Liver (tissue), 9 donors: ENCODE measurements around the gene HADHA. TPM values are rescaled to one million over a fixed set of nuclear protein-coding genes. Genes with fewer than 3 reads are reported as not detected.

ENCODE experiments used
- DNase-seq: peaks from one replicate; pipeline ENCODE4 v3.0.0-alpha.2; 2017; ENCODE audit warnings: low spot score
- H3K27ac ChIP-seq, 2 donors: one replicate each; pipeline ENCODE4 v1.7.0; 2013; ENCODE audit warnings: inconsistent platforms in 2 of 2, low read length in 2 of 2, control low read depth in 1 of 2, low read depth in 1 of 2, mild to moderate bottlenecking in 1 of 2
- H3K27me3 ChIP-seq, 4 donors: one replicate each; pipeline versions ENCODE4 v1.6.1 to v1.7.0; 2013; ENCODE audit warnings: low read length in 3 of 4, inconsistent platforms in 1 of 4, mild to moderate bottlenecking in 1 of 4, moderate library complexity in 1 of 4; ENCODE audit not compliant: control insufficient read depth in 4 of 4, insufficient read depth in 4 of 4
- H3K36me3 ChIP-seq, 4 donors: one replicate each; pipeline versions ENCODE4 v1.6.1 to v1.7.0; 2013; ENCODE audit warnings: low read length in 3 of 4, mild to moderate bottlenecking in 3 of 4, low read depth in 1 of 4, moderate library complexity in 1 of 4; ENCODE audit not compliant: control insufficient read depth in 4 of 4, insufficient read depth in 3 of 4
- H3K4me1 ChIP-seq, 4 donors: one replicate each; pipeline versions ENCODE4 v1.6.1 to v1.7.0; 2013; ENCODE audit warnings: low read length in 3 of 4, mild to moderate bottlenecking in 3 of 4, moderate library complexity in 1 of 4; ENCODE audit not compliant: control insufficient read depth in 4 of 4, insufficient read depth in 4 of 4
- H3K4me3 ChIP-seq, 3 donors: one replicate each; pipeline versions ENCODE4 v1.6.1 to v1.7.0; 2013; ENCODE audit warnings: low read length in 3 of 3, control low read depth in 1 of 3, low read depth in 1 of 3, mild to moderate bottlenecking in 1 of 3
- H3K9ac ChIP-seq, 2 donors: one replicate each; pipeline ENCODE4 v1.7.0; 2013; ENCODE audit warnings: low read length in 2 of 2, mild to moderate bottlenecking in 2 of 2, moderate library complexity in 2 of 2, control low read depth in 1 of 2, low read depth in 1 of 2
- H3K9me3 ChIP-seq, 4 donors: one replicate each; pipeline versions ENCODE4 v1.6.1 to v1.7.0; 2013; ENCODE audit warnings: low read length in 3 of 4; ENCODE audit not compliant: control insufficient read depth in 4 of 4
- EGR1 ChIP-seq, 2 donors: IDR thresholded peaks; 2 replicates each; pipeline ENCODE4 v1.6.1; 2016 to 2018; ENCODE audit warnings: antibody characterized with exemption in 2 of 2, low read depth in 2 of 2
- FOXA1 ChIP-seq: IDR thresholded peaks from 2 replicates; pipeline ENCODE4 v1.6.1; 2016; ENCODE audit warnings: antibody characterized with exemption
- FOXA2 ChIP-seq: IDR thresholded peaks from 2 replicates; pipeline ENCODE4 v1.6.1; 2016; ENCODE audit warnings: antibody characterized with exemption
- GABPA ChIP-seq, 2 donors: IDR thresholded peaks in 1 of 2; conservative IDR thresholded peaks in 1 of 2; 2 replicates each; pipeline ENCODE4 v1.6.1; 2016; ENCODE audit warnings: antibody characterized with exemption in 2 of 2, mild to moderate bottlenecking in 1 of 2, moderate library complexity in 1 of 2
- NR2F2 ChIP-seq: IDR thresholded peaks from 2 replicates; pipeline ENCODE4 v1.6.1; 2016; ENCODE audit warnings: antibody characterized with exemption
- RAD21 ChIP-seq, 2 donors: IDR thresholded peaks; 2 replicates each; pipeline ENCODE4 v1.6.1; 2016; ENCODE audit warnings: antibody characterized with exemption in 2 of 2, mild to moderate bottlenecking in 2 of 2
- RXRA ChIP-seq, 2 donors: IDR thresholded peaks; 2 replicates each; pipeline ENCODE4 v1.6.1; 2017 to 2018; ENCODE audit warnings: antibody characterized with exemption in 2 of 2, mild to moderate bottlenecking in 1 of 2
- SP1 ChIP-seq: IDR thresholded peaks from 2 replicates; pipeline ENCODE4 v1.6.1; 2018; ENCODE audit warnings: antibody characterized with exemption, mild to moderate bottlenecking
- TAF1 ChIP-seq: conservative IDR thresholded peaks from 2 replicates; pipeline ENCODE4 v1.6.1; 2016; ENCODE audit warnings: antibody characterized with exemption, mild to moderate bottlenecking
- WGBS: extraction: QIAGEN DNeasy Blood & Tissue Kit; methylation state at CpG from one replicate; pipeline ENCODE4 v1.1.7; 2013; 5-methylcytosine and 5-hydroxymethylcytosine counted together
- polyA plus RNA-seq, 2 donors: library from polyadenylated mRNA; stranded (reverse) in 1 of 2; unstranded in 1 of 2; fragments of 200-250 nt in 1 of 2; fragments of >200 nt in 1 of 2; fragmentation: Nextera tagmentation in 1 of 2; extraction: Ambion mirVana in 1 of 2; gene quantifications; one replicate each; pipeline versions ENCODE4 v1.2.1 to v1.2.3, GENCODE V29; 2013 to 2015
- total RNA-seq, 2 donors: library from RNA; depleted of rRNA; stranded (reverse); fragments of >200 nt; gene quantifications; one replicate each; pipeline ENCODE4 v1.2.3, GENCODE V29; 2014
- TF ChIP-seq, protein P1 (sequence below): IDR thresholded peaks from 2 replicates; pipeline ENCODE4 v1.6.1; 2016; ENCODE audit warnings: antibody characterized with exemption, mild to moderate bottlenecking
- TF ChIP-seq, protein P2 (sequence below): fragments of 150-350 bp; IDR thresholded peaks from 2 replicates; pipeline ENCODE4 v1.5.1; 2017; ENCODE audit warnings: improper control_type of control experiment, low read depth, low read length; ENCODE audit not compliant: missing input control
- TF ChIP-seq, protein P3 (sequence below): IDR thresholded peaks from 2 replicates; pipeline ENCODE4 v1.6.1; 2016; ENCODE audit warnings: antibody characterized with exemption
- TF ChIP-seq, protein P4 (sequence below): IDR thresholded peaks from 2 replicates; pipeline ENCODE4 v1.6.1; 2016; ENCODE audit warnings: antibody characterized with exemption
- donor health status: healthy.
- donor health status: healthy.
- donor health status: healthy.
- donor health status: healthy.
- donor health status: healthy.

Gene HADHA
- total and polyA plus RNA-seq, 4 donors: 101 to 276 (median 159) TPM

DNA sequence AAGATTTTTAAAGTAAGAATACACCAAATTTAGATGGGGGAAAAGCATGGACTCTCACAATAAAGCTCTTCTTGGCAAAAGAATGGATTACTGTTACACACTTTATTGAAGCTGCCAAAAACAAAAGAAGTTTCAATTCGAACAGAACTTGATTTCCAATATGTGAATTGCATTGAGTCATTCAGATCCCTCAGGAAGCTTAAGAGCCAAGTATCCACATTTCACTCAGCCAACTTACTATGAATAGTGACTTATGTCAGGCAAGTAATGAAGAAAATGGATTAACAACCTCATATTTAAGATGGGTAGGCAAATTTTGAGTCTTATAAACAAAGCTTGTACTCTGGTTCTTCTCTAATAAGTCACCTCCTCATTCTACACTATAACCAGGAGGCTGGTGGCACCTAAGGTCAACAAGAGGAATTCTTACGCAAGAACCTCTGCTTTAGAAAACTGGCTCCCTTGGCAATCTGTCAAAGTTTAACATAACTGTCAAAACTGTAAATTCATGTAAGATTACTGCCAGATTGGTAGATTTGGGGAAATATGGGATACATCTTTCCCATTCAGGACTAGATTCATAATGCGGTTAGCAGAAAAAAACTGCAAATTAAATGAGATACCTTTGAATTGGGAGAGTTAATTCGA is 6.0 kb downstream of the HADHA start (continued):
- TF ChIP-seq, protein P1, sequence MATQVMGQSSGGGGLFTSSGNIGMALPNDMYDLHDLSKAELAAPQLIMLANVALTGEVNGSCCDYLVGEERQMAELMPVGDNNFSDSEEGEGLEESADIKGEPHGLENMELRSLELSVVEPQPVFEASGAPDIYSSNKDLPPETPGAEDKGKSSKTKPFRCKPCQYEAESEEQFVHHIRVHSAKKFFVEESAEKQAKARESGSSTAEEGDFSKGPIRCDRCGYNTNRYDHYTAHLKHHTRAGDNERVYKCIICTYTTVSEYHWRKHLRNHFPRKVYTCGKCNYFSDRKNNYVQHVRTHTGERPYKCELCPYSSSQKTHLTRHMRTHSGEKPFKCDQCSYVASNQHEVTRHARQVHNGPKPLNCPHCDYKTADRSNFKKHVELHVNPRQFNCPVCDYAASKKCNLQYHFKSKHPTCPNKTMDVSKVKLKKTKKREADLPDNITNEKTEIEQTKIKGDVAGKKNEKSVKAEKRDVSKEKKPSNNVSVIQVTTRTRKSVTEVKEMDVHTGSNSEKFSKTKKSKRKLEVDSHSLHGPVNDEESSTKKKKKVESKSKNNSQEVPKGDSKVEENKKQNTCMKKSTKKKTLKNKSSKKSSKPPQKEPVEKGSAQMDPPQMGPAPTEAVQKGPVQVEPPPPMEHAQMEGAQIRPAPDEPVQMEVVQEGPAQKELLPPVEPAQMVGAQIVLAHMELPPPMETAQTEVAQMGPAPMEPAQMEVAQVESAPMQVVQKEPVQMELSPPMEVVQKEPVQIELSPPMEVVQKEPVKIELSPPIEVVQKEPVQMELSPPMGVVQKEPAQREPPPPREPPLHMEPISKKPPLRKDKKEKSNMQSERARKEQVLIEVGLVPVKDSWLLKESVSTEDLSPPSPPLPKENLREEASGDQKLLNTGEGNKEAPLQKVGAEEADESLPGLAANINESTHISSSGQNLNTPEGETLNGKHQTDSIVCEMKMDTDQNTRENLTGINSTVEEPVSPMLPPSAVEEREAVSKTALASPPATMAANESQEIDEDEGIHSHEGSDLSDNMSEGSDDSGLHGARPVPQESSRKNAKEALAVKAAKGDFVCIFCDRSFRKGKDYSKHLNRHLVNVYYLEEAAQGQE: no peak

DNA sequence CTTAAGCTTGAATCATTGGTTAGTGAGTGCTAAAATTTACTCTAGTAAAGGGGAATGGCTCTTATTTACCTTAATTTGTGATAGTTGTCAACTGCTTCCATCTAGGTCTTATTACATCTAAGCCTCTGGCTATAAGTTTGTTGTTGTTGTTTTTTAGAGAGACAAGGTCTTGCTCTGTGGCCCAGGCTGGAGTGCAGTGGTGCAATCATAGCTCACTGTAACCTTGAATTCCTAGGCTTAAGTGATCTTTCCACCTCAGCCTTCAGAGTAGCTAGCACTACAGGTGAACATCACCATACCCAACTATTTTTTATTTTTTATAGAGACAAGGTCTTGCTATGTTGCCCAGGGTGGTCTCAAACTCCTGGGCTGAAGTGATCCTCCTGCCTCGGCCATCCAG is 6.6 kb downstream of the HADHA start:
- no peaks in the 10 kb centered on the region for H3K27me3 ChIP-seq

DNA sequence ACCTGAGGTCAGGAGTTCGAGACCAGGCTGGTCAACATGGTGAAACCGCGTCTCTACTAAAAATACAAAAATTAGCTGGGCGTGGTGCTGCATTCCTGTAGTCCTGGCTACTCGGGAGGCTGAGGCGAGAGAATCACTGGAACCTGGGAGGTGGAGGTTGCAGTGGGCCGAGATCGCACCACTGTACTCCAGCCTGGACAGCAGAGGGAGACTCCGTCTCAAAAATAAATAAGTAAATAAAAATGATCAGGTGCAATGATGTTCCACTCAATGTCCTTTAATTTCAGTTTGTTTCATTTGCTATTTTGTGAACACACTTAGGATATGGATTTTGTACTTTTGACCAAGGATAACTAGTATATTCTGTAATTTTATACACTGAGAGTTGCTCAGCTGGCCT is 9.3 kb downstream of the HADHA start:
- TF ChIP-seq, protein P2, sequence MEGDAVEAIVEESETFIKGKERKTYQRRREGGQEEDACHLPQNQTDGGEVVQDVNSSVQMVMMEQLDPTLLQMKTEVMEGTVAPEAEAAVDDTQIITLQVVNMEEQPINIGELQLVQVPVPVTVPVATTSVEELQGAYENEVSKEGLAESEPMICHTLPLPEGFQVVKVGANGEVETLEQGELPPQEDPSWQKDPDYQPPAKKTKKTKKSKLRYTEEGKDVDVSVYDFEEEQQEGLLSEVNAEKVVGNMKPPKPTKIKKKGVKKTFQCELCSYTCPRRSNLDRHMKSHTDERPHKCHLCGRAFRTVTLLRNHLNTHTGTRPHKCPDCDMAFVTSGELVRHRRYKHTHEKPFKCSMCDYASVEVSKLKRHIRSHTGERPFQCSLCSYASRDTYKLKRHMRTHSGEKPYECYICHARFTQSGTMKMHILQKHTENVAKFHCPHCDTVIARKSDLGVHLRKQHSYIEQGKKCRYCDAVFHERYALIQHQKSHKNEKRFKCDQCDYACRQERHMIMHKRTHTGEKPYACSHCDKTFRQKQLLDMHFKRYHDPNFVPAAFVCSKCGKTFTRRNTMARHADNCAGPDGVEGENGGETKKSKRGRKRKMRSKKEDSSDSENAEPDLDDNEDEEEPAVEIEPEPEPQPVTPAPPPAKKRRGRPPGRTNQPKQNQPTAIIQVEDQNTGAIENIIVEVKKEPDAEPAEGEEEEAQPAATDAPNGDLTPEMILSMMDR: peak; percentile 41
- TF ChIP-seq EGR1 (IDR thresholded peaks at IDR 0.05; ENCODE audit: low read depth in 2 of 2) (no peak), RAD21 (IDR thresholded peaks at IDR 0.05) (peak; percentile 64 to 78), SP1 (no peak), NR2F2 (no peak), FOXA1 (no peak), FOXA2 (no peak)
- TF ChIP-seq, protein P3, sequence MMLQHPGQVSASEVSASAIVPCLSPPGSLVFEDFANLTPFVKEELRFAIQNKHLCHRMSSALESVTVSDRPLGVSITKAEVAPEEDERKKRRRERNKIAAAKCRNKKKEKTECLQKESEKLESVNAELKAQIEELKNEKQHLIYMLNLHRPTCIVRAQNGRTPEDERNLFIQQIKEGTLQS: no peak
- no peak for DNase-seq
- Histone ChIP-seq H3K4me3 (no peak overlapping the region), H3K9ac (no peak overlapping the region), H3K9me3 (no peaks in the 10 kb centered on the region), H3K27me3 (no peaks in the 10 kb centered on the region), H3K4me1 (peaks cover 8 to 25% (median 22%) of the 10 kb centered on the region in 4 donors), H3K36me3 (peaks cover 16 to 68% (median 57%) of the 10 kb centered on the region in 4 donors), H3K27ac (no peak overlapping the region)
- WGBS: 74% methylated on average over 9 of the region's 9 CpGs

More for the DNA sequence above, 6.6 kb downstream of the HADHA start:
- Histone ChIP-seq H3K9ac (no peak overlapping the region), H3K36me3 (peaks cover 10 to 43% (median 39%) of the 10 kb centered on the region in 4 donors), H3K9me3 (no peaks in the 10 kb centered on the region), H3K4me1 (peaks cover 8 to 45% (median 39%) of the 10 kb centered on the region in 4 donors), H3K27ac (no peak overlapping the region), H3K4me3 (no peak overlapping the region)
- DNase-seq: no peak
- 69% methylated on average over 1 of the region's 1 CpG for WGBS
- TF ChIP-seq, protein P4, sequence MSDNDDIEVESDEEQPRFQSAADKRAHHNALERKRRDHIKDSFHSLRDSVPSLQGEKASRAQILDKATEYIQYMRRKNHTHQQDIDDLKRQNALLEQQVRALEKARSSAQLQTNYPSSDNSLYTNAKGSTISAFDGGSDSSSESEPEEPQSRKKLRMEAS: no peak
- TF ChIP-seq GABPA (IDR thresholded peaks at IDR 0.05 in 1 of 2, conservative IDR thresholded peaks at IDR 0.05 in 1 of 2) (no peak), EGR1 (IDR thresholded peaks at IDR 0.05; ENCODE audit: low read depth in 2 of 2) (no peak), NR2F2 (no peak), TAF1 (no peak), RAD21 (IDR thresholded peaks at IDR 0.05) (no peak), RXRA (IDR thresholded peaks at IDR 0.05) (no peak)
- TF ChIP-seq, protein P2: no peak
